GM21360 (cell line): Measurements from ENCODE around the gene GCFC2.
A peak's percentile ranks its signal among the peaks of the same experiment; 100 is the strongest.

ENCODE experiments used
- ATAC-seq: cut with Tn5 transposase; IDR thresholded peaks from one replicate; pipeline ENCODE4 v1.9.1; 2021; ENCODE audit warnings: mild to moderate bottlenecking, moderate library complexity; ENCODE audit not compliant: unreplicated experiment

GCFC2 gene

GRCh38 chr2:75632813-75633212, 77.9 kb downstream of the GCFC2 start:
- no peak for ATAC-seq

- no peak for ATAC-seq
These were observed 78.5 kb downstream of the GCFC2 start for GRCh38 chr2:75632091-75632701.

GRCh38 chr2:75627902-75628504, 82.7 kb downstream of the GCFC2 start:
- peak; percentile 85 for ATAC-seq

- no peak for ATAC-seq
These were observed 87.8 kb downstream of the GCFC2 start for GRCh38 chr2:75622929-75623328.

GRCh38 chr2:75622500-75622899, 88.2 kb downstream of the GCFC2 start:
- no peak for ATAC-seq

GRCh38 chr2:75621228-75621627, 89.5 kb downstream of the GCFC2 start:
- ATAC-seq: no peak

- no peak for ATAC-seq
These were observed 90.6 kb downstream of the GCFC2 start for GRCh38 chr2:75619956-75620740.

GRCh38 chr2:75616933-75617332, 93.8 kb downstream of the GCFC2 start:
- no peak for ATAC-seq

- no peak for ATAC-seq
These were observed 94.3 kb downstream of the GCFC2 start for GRCh38 chr2:75616406-75616805.

- ATAC-seq: no peak
These were observed 96.5 kb downstream of the GCFC2 start for GRCh38 chr2:75614162-75614651.

- no peak for ATAC-seq
These were observed 97.9 kb downstream of the GCFC2 start for GRCh38 chr2:75612862-75613243.
